Stimulated activated memory B cell treated with anti-CD40 and anti-IgM and Interleukin-4, amounts not matched to agents 10 μg/mL and 1 μg/mL and 100 μg/mL, for 72 hours (primary cell): Measurements from ENCODE around the gene CLDN22.

Experiments
- ATAC-seq: fragments of 150-1000 bp; cut with Tn5 transposase; 2 replicates; pipeline ENCODE4 v1.10.0; 2021
- H3K27ac Mint-ChIP-seq: one replicate; pipeline ENCODE4 v1.8.0; 2022; ENCODE audit warnings: mild to moderate bottlenecking, mixed read lengths
- H3K27me3 Mint-ChIP-seq: one replicate; pipeline ENCODE4 v1.8.0; 2022; ENCODE audit warnings: mixed read lengths
- H3K36me3 Mint-ChIP-seq: one replicate; pipeline ENCODE4 v1.8.0; 2022; ENCODE audit warnings: mixed read lengths
- H3K4me1 Mint-ChIP-seq: one replicate; pipeline ENCODE4 v1.8.0; 2022; ENCODE audit warnings: mixed read lengths
- H3K4me3 Mint-ChIP-seq: one replicate; pipeline ENCODE4 v1.8.0; 2022; ENCODE audit warnings: mild to moderate bottlenecking, moderate library complexity, mixed read lengths
- H3K9me3 Mint-ChIP-seq: one replicate; pipeline ENCODE4 v1.8.0; 2022; ENCODE audit warnings: mixed read lengths

CLDN22 gene

GRCh38 chr4:183314806-183315205 lies 5.3 kb downstream of the CLDN22 start:
- Mint-ChIP-seq H3K27me3 (peaks cover 19% of the 10 kb centered on the region), H3K4me1 (no peaks in the 10 kb centered on the region), H3K4me3 (no peak overlapping the region), H3K27ac (no peak overlapping the region), H3K9me3 (no peaks in the 10 kb centered on the region), H3K36me3 (no peaks in the 10 kb centered on the region)
- ATAC-seq: no peak

- no peak overlapping the region for H3K4me3 Mint-ChIP-seq
- H3K27me3 Mint-ChIP-seq: peaks cover 19% of the 10 kb centered on the region
- H3K36me3 Mint-ChIP-seq: no peaks in the 10 kb centered on the region
- H3K9me3 Mint-ChIP-seq: no peaks in the 10 kb centered on the region
- ATAC-seq: no peak
- no peaks in the 10 kb centered on the region for H3K4me1 Mint-ChIP-seq
- H3K27ac Mint-ChIP-seq: no peak overlapping the region
Observed at GRCh38 chr4:183314336-183314735, 5.7 kb downstream of the CLDN22 start.

GRCh38 chr4:183312841-183313240 lies 7.2 kb downstream of the CLDN22 start:
- H3K27me3 Mint-ChIP-seq: peaks cover 19% of the 10 kb centered on the region
- no peak for ATAC-seq
- no peak overlapping the region for H3K4me3 Mint-ChIP-seq
- H3K9me3 Mint-ChIP-seq: no peaks in the 10 kb centered on the region
- no peaks in the 10 kb centered on the region for H3K4me1 Mint-ChIP-seq
- H3K36me3 Mint-ChIP-seq: no peaks in the 10 kb centered on the region
- no peak overlapping the region for H3K27ac Mint-ChIP-seq

GRCh38 chr4:183306811-183307210 lies 13.3 kb downstream of the CLDN22 start:
- no peaks in the 10 kb centered on the region for H3K36me3 Mint-ChIP-seq
- H3K4me3 Mint-ChIP-seq: no peak overlapping the region
- no peak overlapping the region for H3K27ac Mint-ChIP-seq
- no peaks in the 10 kb centered on the region for H3K9me3 Mint-ChIP-seq
- H3K4me1 Mint-ChIP-seq: no peaks in the 10 kb centered on the region
- H3K27me3 Mint-ChIP-seq: peaks cover 14% of the 10 kb centered on the region
- ATAC-seq: no peak

- Mint-ChIP-seq H3K4me1 (no peaks in the 10 kb centered on the region), H3K27me3 (peaks cover 22% of the 10 kb centered on the region), H3K9me3 (no peaks in the 10 kb centered on the region), H3K4me3 (no peak overlapping the region), H3K27ac (no peak overlapping the region), H3K36me3 (no peaks in the 10 kb centered on the region)
- ATAC-seq: no peak
Observed at GRCh38 chr4:183304538-183304937, 15.5 kb downstream of the CLDN22 start.

GRCh38 chr4:183304067-183304466 lies 16.0 kb downstream of the CLDN22 start:
- no peaks in the 10 kb centered on the region for H3K9me3 Mint-ChIP-seq
- H3K27me3 Mint-ChIP-seq: peaks cover 27% of the 10 kb centered on the region
- no peak overlapping the region for H3K4me3 Mint-ChIP-seq
- no peaks in the 10 kb centered on the region for H3K36me3 Mint-ChIP-seq
- H3K27ac Mint-ChIP-seq: no peak overlapping the region
- H3K4me1 Mint-ChIP-seq: no peaks in the 10 kb centered on the region
- ATAC-seq: no peak

- no peaks in the 10 kb centered on the region for H3K36me3 Mint-ChIP-seq
- H3K9me3 Mint-ChIP-seq: no peaks in the 10 kb centered on the region
- H3K4me3 Mint-ChIP-seq: no peak overlapping the region
- no peak overlapping the region for H3K27ac Mint-ChIP-seq
- ATAC-seq: no peak
- H3K4me1 Mint-ChIP-seq: no peaks in the 10 kb centered on the region
- peaks cover 27% of the 10 kb centered on the region for H3K27me3 Mint-ChIP-seq
Observed at GRCh38 chr4:183303301-183303700, 16.8 kb downstream of the CLDN22 start.

GRCh38 chr4:183300655-183301054 lies 19.4 kb downstream of the CLDN22 start:
- Mint-ChIP-seq H3K36me3 (no peaks in the 10 kb centered on the region), H3K4me1 (peaks cover 7% of the 10 kb centered on the region), H3K4me3 (no peak overlapping the region), H3K9me3 (no peaks in the 10 kb centered on the region), H3K27me3 (peaks cover 25% of the 10 kb centered on the region), H3K27ac (no peak overlapping the region)
- no peak for ATAC-seq

GRCh38 chr4:183300070-183300469 lies 20.0 kb downstream of the CLDN22 start:
- Mint-ChIP-seq H3K4me1 (peaks cover 7% of the 10 kb centered on the region), H3K36me3 (no peaks in the 10 kb centered on the region), H3K27me3 (peaks cover 19% of the 10 kb centered on the region), H3K9me3 (no peaks in the 10 kb centered on the region), H3K27ac (no peak overlapping the region), H3K4me3 (no peak overlapping the region)
- ATAC-seq: no peak

GRCh38 chr4:183299464-183299863 lies 20.6 kb downstream of the CLDN22 start:
- H3K36me3 Mint-ChIP-seq: no peaks in the 10 kb centered on the region
- H3K4me3 Mint-ChIP-seq: no peak overlapping the region
- no peaks in the 10 kb centered on the region for H3K9me3 Mint-ChIP-seq
- H3K27ac Mint-ChIP-seq: no peak overlapping the region
- H3K4me1 Mint-ChIP-seq: peaks cover 7% of the 10 kb centered on the region
- H3K27me3 Mint-ChIP-seq: peaks cover 13% of the 10 kb centered on the region
- ATAC-seq: no peak

- ATAC-seq: peak; percentile 82
- Mint-ChIP-seq H3K4me3 (no peak overlapping the region), H3K27ac (no peak overlapping the region), H3K36me3 (no peaks in the 10 kb centered on the region), H3K4me1 (peaks cover 7% of the 10 kb centered on the region), H3K27me3 (peaks cover 13% of the 10 kb centered on the region), H3K9me3 (no peaks in the 10 kb centered on the region)
Observed at GRCh38 chr4:183297675-183298074, 22.4 kb downstream of the CLDN22 start.

- H3K36me3 Mint-ChIP-seq: no peaks in the 10 kb centered on the region
- peaks cover 13% of the 10 kb centered on the region for H3K27me3 Mint-ChIP-seq
- no peak overlapping the region for H3K4me3 Mint-ChIP-seq
- H3K27ac Mint-ChIP-seq: no peak overlapping the region
- H3K9me3 Mint-ChIP-seq: no peaks in the 10 kb centered on the region
- peaks cover 7% of the 10 kb centered on the region for H3K4me1 Mint-ChIP-seq
- no peak for ATAC-seq
Observed at GRCh38 chr4:183295711-183296110, 24.4 kb downstream of the CLDN22 start.

- Mint-ChIP-seq H3K4me3 (no peak overlapping the region), H3K27me3 (peaks cover 5% of the 10 kb centered on the region), H3K36me3 (no peaks in the 10 kb centered on the region), H3K27ac (no peak overlapping the region), H3K4me1 (no peaks in the 10 kb centered on the region), H3K9me3 (no peaks in the 10 kb centered on the region)
- ATAC-seq: no peak
Observed at GRCh38 chr4:183291070-183291469, 29.0 kb downstream of the CLDN22 start.

- Mint-ChIP-seq H3K4me1 (no peaks in the 10 kb centered on the region), H3K27ac (no peak overlapping the region), H3K27me3 (peaks cover 9% of the 10 kb centered on the region), H3K9me3 (no peaks in the 10 kb centered on the region), H3K4me3 (no peak overlapping the region), H3K36me3 (no peaks in the 10 kb centered on the region)
- no peak for ATAC-seq
Observed at GRCh38 chr4:183289688-183290087, 30.4 kb downstream of the CLDN22 start.

GRCh38 chr4:183288955-183289354 lies 31.1 kb downstream of the CLDN22 start:
- H3K36me3 Mint-ChIP-seq: no peaks in the 10 kb centered on the region

GRCh38 chr4:183287677-183288076 lies 32.4 kb downstream of the CLDN22 start:
- no peak overlapping the region for H3K4me3 Mint-ChIP-seq
- H3K4me1 Mint-ChIP-seq: no peaks in the 10 kb centered on the region
- no peaks in the 10 kb centered on the region for H3K9me3 Mint-ChIP-seq
- no peak for ATAC-seq
- no peak overlapping the region for H3K27ac Mint-ChIP-seq
- no peaks in the 10 kb centered on the region for H3K36me3 Mint-ChIP-seq
- H3K27me3 Mint-ChIP-seq: peaks cover 9% of the 10 kb centered on the region

More at GRCh38 chr4:183288955-183289354, 31.1 kb downstream of the CLDN22 start:
- H3K9me3 Mint-ChIP-seq: no peaks in the 10 kb centered on the region
- no peak overlapping the region for H3K27ac Mint-ChIP-seq
- peaks cover 9% of the 10 kb centered on the region for H3K27me3 Mint-ChIP-seq
- H3K4me3 Mint-ChIP-seq: no peak overlapping the region
- H3K4me1 Mint-ChIP-seq: no peaks in the 10 kb centered on the region
- no peak for ATAC-seq

- Mint-ChIP-seq H3K4me1 (no peaks in the 10 kb centered on the region), H3K4me3 (no peak overlapping the region), H3K27me3 (peaks cover 9% of the 10 kb centered on the region), H3K36me3 (no peaks in the 10 kb centered on the region), H3K9me3 (no peaks in the 10 kb centered on the region), H3K27ac (no peak overlapping the region)
- ATAC-seq: no peak
Observed at GRCh38 chr4:183287309-183287659, 32.8 kb downstream of the CLDN22 start.
